GM12873 (cell line): ENCODE results near the gene SPSB1.

ENCODE experiments used
- CTCF ChIP-seq: IDR thresholded peaks from 2 replicates; pipeline ENCODE4 v1.5.1; 2012; ENCODE audit warnings: low read depth, mild to moderate bottlenecking, moderate library complexity, low read length, control low read depth; ENCODE audit not compliant: insufficient read depth; ENCODE audit errors: missing control alignments

The SPSB1 gene

DNA sequence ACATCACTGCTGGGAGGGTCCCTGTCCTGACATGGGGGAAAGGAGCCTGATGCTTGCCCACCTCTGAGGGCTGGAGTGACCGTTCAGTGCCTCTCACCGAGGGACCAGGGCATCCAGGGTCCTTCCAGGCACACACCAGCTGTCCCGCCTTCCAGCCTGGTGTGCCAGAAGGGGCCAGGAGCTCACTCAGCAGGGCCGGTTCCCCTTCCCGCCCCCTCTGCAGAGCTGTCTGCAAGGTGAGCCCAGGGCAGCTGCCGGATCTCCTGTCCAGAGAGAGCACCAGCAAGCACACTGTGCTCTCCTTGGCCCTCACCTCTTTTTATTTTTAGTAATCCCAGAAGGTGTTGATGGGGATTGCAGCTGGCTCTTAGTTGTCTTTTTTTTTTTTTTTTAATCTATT lies 41.2 kb upstream of the SPSB1 start:
- TF ChIP-seq CTCF, result no peak

DNA sequence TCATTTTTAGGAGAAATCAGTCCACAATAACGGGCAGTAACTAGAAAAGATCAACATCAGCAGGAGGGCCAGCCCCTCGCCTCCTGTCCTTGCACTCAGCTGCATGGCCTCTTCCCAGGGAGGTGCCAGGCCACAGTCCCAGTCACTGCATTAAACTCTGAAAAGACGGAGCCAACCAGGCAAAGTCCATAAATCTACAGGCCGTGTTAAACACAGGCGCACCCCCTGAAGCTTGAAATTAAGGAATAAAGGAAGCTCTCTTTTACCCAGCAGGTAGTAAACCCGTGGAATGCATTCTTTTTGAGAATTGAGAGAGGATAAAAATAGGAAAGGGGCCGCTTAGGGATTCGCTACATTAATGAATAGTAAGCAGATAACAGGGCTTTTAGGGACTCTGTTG lies 39.7 kb upstream of the SPSB1 start:
- TF ChIP-seq CTCF, result no peak

GRCh38 chr1:9253453-9254105 lies 39.1 kb upstream of the SPSB1 start:
- no peak for TF ChIP-seq CTCF

DNA sequence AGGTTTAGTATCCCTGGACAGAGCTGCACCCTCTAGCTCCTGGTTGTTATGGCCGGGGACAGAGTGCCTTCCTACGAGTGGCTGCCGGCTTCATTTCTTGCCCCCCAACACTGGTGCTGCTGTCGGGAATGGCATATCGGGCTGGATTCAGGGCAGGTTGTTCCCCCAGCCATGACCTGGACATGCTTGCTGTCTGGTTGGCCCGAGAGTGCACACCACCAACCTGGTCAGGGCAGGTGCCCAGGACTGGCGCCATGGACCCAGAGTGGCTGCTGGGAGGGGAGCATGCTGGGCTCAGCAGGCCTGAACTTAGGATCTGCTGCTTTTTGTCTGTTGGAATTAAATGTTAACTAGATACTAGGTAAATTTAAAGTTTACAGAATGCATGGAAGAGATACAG lies 36.4 kb upstream of the SPSB1 start:
- TF ChIP-seq CTCF, result no peak

- TF ChIP-seq CTCF, result no peak
Observed at GRCh38 chr1:9257851-9258250, 34.8 kb upstream of the SPSB1 start.

DNA sequence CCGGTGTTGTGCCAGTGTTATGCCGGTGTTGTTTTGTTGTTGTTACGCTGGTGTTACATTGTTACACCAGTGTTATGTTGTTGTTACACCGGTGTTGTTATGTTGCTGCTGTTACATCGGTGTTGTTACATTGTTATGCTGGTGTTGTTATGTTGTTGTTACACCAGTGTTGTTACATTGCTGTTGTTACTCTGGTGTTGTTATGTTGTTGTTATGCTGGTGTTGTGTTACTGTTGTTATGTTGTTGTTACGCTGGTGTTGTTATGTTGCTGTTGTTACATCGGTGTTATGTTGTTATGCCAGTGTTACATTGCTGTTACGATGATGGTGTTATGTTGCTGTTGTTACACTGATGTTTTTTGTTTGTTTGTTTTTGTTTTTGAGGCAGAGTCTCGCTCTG lies 34.1 kb upstream of the SPSB1 start:
- no peak for TF ChIP-seq CTCF

DNA sequence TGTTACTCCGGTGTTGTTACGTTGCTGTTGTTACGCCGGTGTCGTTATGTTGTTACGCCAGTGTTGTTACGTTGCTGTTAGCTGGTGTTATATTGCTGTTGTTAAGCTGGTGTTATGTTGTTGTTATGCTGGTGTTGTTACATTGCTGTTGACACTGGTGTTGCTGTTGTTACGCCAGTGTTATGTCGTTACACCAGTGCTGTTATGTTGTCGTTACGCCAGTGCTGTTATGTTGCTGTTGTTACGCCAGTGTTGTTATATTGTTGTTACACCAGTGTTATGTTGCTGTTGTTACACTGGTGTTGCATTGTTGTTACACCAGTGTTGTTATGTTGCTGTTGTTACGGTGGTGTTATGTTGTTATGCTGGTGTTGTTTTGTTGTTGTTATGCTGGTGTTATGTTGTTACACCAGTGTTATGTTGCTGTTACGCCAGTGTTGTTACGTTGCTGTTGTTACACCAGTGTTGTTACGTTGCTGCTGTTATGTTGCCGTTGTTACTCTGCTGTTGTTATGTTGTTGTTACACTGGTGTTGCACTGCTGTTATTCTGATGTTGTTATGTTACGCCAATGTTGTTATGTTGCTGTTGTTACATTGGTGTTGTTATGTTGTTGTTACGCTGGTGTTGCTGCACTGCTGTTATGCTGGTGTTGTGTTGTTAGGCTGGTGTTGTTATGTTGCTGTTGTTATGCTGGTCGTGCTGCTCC lies 32.5 kb upstream of the SPSB1 start:
- TF ChIP-seq CTCF, result no peak
